PC-3 (cell line): ENCODE results near the gene WSCD2. TPM values are rescaled to one million over a fixed set of nuclear protein-coding genes. Genes with fewer than 3 reads are reported as not detected.

ENCODE experiments used
- ATAC-seq: fragments of 200-7000 bp; cut with Tn5 transposase; 2 replicates; pipeline ENCODE4 v1.9.1; 2020; ENCODE audit warnings: mild to moderate bottlenecking, moderate library complexity
- BruUV-seq: library from RNA; stranded (reverse); fragments of 400-500 nt; replicated peaks from 2 replicates; lab custom pipeline; 2021; lab: Mats Ljungman, UMichigan
- CTCF ChIA-PET: fragments of 300-600 bp; sonication (Branson Sonifier 250); formaldehyde crosslinking; loops from one replicate; lab custom pipeline; 2022; ENCODE audit warnings: antibody characterized with exemption; lab: Charles Lee
- POLR2A ChIA-PET: fragments of 300-600 bp; sonication (Branson Sonifier 250); formaldehyde crosslinking; loops from one replicate; lab custom pipeline; 2022; ENCODE audit warnings: antibody characterized with exemption; ENCODE audit not compliant: unreplicated experiment; lab: Charles Lee
- DNase-seq: peaks from one replicate; pipeline ENCODE4 v3.0.0-alpha.2; 2015
- H2AFZ ChIP-seq: fragments of 300-600 bp; sonication (generic); 2 replicates; pipeline ENCODE4 v1.6.0; 2016; ENCODE audit warnings: antibody characterized with exemption, low read length
- H3F3A ChIP-seq: fragments of 300-600 bp; sonication (generic); one replicate; pipeline ENCODE4 v1.6.0; 2017; ENCODE audit warnings: antibody characterized with exemption, low read length, control low read depth, mild to moderate bottlenecking; ENCODE audit not compliant: unreplicated experiment
- H3K27ac ChIP-seq: fragments of 300-600 bp; sonication (generic); 2 replicates; pipeline ENCODE4 v1.5.1; 2016; ENCODE audit warnings: mild to moderate bottlenecking, low read length
- H3K27me3 ChIP-seq: fragments of 300-600 bp; sonication (generic); 2 replicates; pipeline ENCODE4 v1.6.1; 2016; ENCODE audit warnings: low read length, mixed read lengths
- H3K36me3 ChIP-seq: fragments of 300-600 bp; sonication (generic); 2 replicates; pipeline ENCODE4 v1.6.1; 2016; ENCODE audit warnings: low read depth, mixed run types, low read length, mixed read lengths
- H3K4me1 ChIP-seq: fragments of 300-600 bp; sonication (generic); 2 replicates; pipeline ENCODE4 v1.5.1; 2016; ENCODE audit warnings: low read length; ENCODE audit not compliant: insufficient read depth
- H3K4me2 ChIP-seq: fragments of 300-600 bp; sonication (generic); 2 replicates; pipeline ENCODE4 v1.6.0; 2016; ENCODE audit warnings: low read length
- H3K4me3 ChIP-seq: fragments of 300-600 bp; sonication (generic); 2 replicates; pipeline ENCODE4 v1.5.1; 2016; ENCODE audit warnings: mild to moderate bottlenecking, low read length, mixed read lengths
- H3K79me2 ChIP-seq: fragments of 300-600 bp; sonication (generic); 2 replicates; pipeline ENCODE4 v1.6.1; 2017; ENCODE audit warnings: low read length, mixed read lengths
- H3K9ac ChIP-seq: fragments of 300-600 bp; sonication (generic); 2 replicates; pipeline ENCODE4 v1.6.0; 2016; ENCODE audit warnings: mild to moderate bottlenecking, low read length
- H3K9me2 ChIP-seq: fragments of 300-600 bp; sonication (generic); replicated peaks from 2 replicates; pipeline ENCODE4 v1.6.1; 2016; ENCODE audit warnings: mixed run types, low read length, mixed read lengths
- H3K9me3 ChIP-seq: fragments of 300-600 bp; sonication (generic); 2 replicates; pipeline ENCODE4 v1.6.1; 2016; ENCODE audit warnings: low read length, mixed read lengths
- H4K20me1 ChIP-seq: fragments of 300-600 bp; sonication (generic); 2 replicates; pipeline ENCODE4 v1.6.1; 2016; ENCODE audit warnings: low read length, mixed read lengths
- CTCF ChIP-seq: fragments of 300-600 bp; sonication (generic); conservative IDR thresholded peaks from 2 replicates; pipeline ENCODE4 v1.5.1; 2017; ENCODE audit warnings: antibody characterized with exemption, low read depth, mild to moderate bottlenecking, low read length
- EZH2 ChIP-seq: fragments of 300-600 bp; sonication (generic); IDR thresholded peaks from one replicate; pipeline ENCODE4 v1.6.1; 2017; ENCODE audit warnings: antibody characterized with exemption, mild to moderate bottlenecking, low read length; ENCODE audit not compliant: unreplicated experiment
- EZH2phosphoT487 ChIP-seq: fragments of 300-600 bp; sonication (generic); IDR thresholded peaks from 2 replicates; pipeline ENCODE4 v1.6.1; 2018; ENCODE audit warnings: mild to moderate bottlenecking, antibody characterized with exemption, low read length, borderline replicate concordance
- intact Hi-C: fragments of 100-400 bp; cut with micrococcal nuclease; formaldehyde crosslinking; loops from 2 replicates; pipeline ENCODE4 v1.9.0; 2023
- total RNA-seq: library from RNA; depleted of rRNA; stranded (reverse); fragments of >200 nt; gene quantifications from 2 replicates; pipeline ENCODE4 v1.2.3, GENCODE V29; 2014

WSCD2 gene
- total RNA-seq, 1 experiment from 2014 or later: not detected

DNA sequence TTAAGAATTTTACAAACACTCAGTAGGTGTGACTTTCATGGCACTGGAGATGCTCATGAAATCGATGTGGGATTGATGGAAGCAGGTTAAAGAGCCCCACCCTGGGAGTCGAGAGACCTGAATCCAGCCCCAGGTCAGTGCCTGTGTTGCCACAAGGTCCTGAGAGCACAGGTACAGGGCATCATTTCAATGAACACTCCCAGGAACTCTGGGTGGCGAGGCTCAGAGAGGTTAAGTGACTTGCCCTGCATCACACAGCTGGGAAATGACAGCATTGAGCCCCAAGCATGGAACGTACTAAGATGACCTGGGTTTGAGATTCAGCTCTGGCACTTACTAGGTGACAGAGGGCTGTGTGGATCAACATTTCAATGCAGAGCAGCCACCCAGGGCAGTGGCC lies 111.8 kb downstream of the WSCD2 start:
- POLR2A ChIA-PET: no interaction called here
- no peaks in the 10 kb centered on the region for H3F3A ChIP-seq
- ATAC-seq (no peak), DNase-seq (no peak)
- no peak overlapping the region for H3K27ac ChIP-seq
- H3K4me1 ChIP-seq: no peaks in the 10 kb centered on the region
- TF ChIP-seq CTCF: no peak
- H3K36me3 ChIP-seq: no peaks in the 10 kb centered on the region
- no TSS peak for BruUV-seq
- no peak overlapping the region for H3K9ac ChIP-seq
- no peaks in the 10 kb centered on the region for H3K9me3 ChIP-seq
- H3K79me2 ChIP-seq: no peaks in the 10 kb centered on the region
- no peak overlapping the region for H3K4me2 ChIP-seq
- H3K4me3 ChIP-seq: no peak overlapping the region
- H3K27me3 ChIP-seq: peaks cover 21% of the 10 kb centered on the region
- no peaks in the 10 kb centered on the region for H3K9me2 ChIP-seq
- H2AFZ ChIP-seq: no peak overlapping the region
- intact Hi-C loops: no loop called here
- no peaks in the 10 kb centered on the region for H4K20me1 ChIP-seq
- CTCF ChIA-PET: no interaction called here

DNA sequence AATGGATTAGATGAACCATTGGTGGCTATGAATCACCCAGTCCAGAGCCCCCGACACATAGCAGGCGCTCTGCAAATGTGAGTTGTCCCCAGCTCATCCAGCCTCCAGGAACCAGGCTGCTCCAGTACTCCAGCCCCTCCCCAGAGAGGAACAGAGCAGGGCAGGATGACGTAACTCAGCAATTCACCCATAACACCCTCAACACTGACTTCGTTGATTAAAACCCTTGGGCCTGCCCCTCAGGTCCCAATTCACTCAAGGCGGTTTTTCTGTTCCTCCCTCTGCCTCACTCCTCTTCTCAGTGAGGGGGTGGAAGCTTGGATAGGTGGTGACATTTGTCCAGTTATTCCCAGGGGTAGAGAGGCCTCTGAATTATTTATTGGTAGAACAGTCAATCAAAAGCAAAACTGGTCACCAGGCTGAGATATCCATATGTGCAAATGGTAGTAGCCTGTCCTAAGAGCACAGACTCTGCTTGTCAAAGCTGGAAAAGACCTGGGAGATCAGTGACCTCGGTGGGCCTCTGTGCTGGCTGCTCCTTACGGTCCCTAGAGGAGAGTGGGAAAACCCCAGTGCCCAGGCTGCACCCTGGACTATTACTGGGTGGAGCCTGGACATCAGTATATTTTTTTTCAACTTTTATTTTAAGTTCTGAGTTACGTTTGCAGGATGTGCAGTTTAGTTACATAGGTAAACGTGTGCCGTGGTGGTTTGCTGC lies 113.1 kb downstream of the WSCD2 start:
- BruUV-seq: no TSS peak
- Histone ChIP-seq H3K4me3 (no peak overlapping the region), H3K27me3 (peaks cover 20% of the 10 kb centered on the region), H3K9me3 (no peaks in the 10 kb centered on the region), H3K79me2 (no peaks in the 10 kb centered on the region), H3K27ac (no peak overlapping the region), H3K4me2 (no peak overlapping the region), H3K9ac (no peak overlapping the region), H3K36me3 (no peaks in the 10 kb centered on the region), H3K9me2 (no peaks in the 10 kb centered on the region), H3F3A (no peaks in the 10 kb centered on the region), H2AFZ (no peak overlapping the region), H4K20me1 (no peaks in the 10 kb centered on the region), H3K4me1 (no peaks in the 10 kb centered on the region)
- DNase-seq (no peak), ATAC-seq (no peak)
- TF ChIP-seq EZH2phosphoT487 (no peak), CTCF (no peak), EZH2 (no peak)
- intact Hi-C loops: no loop called here
- POLR2A ChIA-PET: no interaction called here
- CTCF ChIA-PET: interaction anchor here (0.5 kb wide), 1 partner anchor 253 kb away, joined by 3 read pairs; no protein-coding TSS in a partner anchor

DNA sequence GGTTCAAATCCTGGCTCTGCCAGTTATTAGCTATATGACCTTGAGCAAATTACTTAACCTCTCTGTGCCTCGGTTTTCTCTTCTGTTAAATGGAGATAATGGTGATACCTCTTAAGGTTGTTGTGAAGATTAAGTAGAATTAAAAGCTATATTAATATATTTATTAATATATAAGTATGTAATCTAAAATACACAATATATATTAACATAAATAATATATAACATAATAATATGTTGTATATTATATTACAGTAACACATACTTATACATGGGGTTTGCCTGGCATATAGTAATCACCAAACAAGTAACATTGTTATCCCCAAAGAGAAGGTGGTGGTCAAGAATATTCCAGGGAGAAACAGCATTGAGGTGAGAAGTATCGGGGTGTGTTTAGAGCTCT lies 118.0 kb downstream of the WSCD2 start:
- Histone ChIP-seq H3K4me1 (no peaks in the 10 kb centered on the region), H3K4me2 (no peak overlapping the region), H3K9me3 (no peaks in the 10 kb centered on the region), H3K36me3 (no peaks in the 10 kb centered on the region), H3K4me3 (no peak overlapping the region), H3F3A (no peaks in the 10 kb centered on the region), H3K27ac (no peak overlapping the region), H3K27me3 (peaks cover 45% of the 10 kb centered on the region), H3K9me2 (no peaks in the 10 kb centered on the region), H3K9ac (no peak overlapping the region), H3K79me2 (no peaks in the 10 kb centered on the region), H2AFZ (no peak overlapping the region), H4K20me1 (no peaks in the 10 kb centered on the region)
- ATAC-seq (no peak), DNase-seq (no peak)
- BruUV-seq: no TSS peak
- CTCF ChIA-PET: interaction anchor here (0.6 kb wide), 1 partner anchor 264 kb away, joined by 3 read pairs; no protein-coding TSS in a partner anchor
- POLR2A ChIA-PET: no interaction called here
- TF ChIP-seq CTCF (no peak), EZH2 (no peak), EZH2phosphoT487 (no peak)
- intact Hi-C loops: no loop called here
